HG02642 (cell line): ENCODE data around the gene CAPN14.

ENCODE experiments used
- ATAC-seq: cut with Tn5 transposase; IDR thresholded peaks from one replicate; pipeline ENCODE4 v1.9.1; 2021; ENCODE audit warnings: mild to moderate bottlenecking; ENCODE audit not compliant: unreplicated experiment, poor library complexity

The CAPN14 gene

DNA sequence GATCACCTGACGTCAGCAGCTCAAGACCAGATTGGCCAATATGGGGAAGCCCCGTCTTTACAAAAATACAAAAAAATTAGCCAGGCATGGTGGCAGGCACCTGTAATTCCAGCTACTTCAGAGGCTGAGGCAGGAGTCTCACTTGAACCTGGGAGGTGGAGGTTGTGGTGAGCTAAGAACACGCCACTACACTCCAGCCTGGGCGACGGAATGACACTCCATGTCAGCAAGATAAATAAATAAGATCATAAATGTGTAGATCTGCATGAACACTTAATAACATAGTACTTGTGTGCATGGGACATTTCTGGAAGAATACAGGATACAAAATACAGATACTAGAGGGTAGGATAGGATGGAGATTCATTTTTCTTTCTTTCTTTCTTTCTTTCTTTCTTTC lies 25.7 kb upstream of the CAPN14 start:
- ATAC-seq, result no peak

DNA sequence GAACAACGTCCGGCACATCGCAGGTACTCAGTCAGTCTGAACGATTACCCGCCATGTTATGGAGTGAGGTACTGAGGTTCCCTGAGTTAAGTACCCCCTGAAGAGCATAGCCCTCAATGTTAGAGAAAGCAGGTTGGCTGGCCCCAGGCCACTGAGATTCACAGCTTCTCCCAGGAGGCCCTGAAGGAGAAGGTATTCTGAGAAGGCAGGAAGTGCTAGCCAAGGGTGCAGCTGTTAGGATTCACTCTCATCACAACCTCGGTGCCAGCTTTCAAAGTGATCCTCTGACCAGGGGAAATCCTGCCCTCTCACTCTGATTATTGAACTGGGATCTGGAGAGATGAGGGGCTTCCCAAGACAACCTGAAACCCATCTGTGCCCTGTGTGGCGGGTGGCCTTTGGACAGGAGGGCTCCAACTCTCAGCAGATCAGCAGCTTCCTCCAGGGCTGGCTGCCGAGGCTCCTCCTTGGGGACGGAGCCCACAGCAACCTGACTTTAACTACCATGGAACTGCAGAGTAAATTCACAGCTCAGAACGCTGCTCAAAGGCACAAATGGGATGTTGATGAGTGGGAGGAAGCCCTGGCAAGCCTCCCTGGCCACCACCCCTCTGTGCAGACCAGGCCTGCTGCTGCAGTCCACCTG lies 24.4 kb upstream of the CAPN14 start:
- ATAC-seq, result no peak

DNA sequence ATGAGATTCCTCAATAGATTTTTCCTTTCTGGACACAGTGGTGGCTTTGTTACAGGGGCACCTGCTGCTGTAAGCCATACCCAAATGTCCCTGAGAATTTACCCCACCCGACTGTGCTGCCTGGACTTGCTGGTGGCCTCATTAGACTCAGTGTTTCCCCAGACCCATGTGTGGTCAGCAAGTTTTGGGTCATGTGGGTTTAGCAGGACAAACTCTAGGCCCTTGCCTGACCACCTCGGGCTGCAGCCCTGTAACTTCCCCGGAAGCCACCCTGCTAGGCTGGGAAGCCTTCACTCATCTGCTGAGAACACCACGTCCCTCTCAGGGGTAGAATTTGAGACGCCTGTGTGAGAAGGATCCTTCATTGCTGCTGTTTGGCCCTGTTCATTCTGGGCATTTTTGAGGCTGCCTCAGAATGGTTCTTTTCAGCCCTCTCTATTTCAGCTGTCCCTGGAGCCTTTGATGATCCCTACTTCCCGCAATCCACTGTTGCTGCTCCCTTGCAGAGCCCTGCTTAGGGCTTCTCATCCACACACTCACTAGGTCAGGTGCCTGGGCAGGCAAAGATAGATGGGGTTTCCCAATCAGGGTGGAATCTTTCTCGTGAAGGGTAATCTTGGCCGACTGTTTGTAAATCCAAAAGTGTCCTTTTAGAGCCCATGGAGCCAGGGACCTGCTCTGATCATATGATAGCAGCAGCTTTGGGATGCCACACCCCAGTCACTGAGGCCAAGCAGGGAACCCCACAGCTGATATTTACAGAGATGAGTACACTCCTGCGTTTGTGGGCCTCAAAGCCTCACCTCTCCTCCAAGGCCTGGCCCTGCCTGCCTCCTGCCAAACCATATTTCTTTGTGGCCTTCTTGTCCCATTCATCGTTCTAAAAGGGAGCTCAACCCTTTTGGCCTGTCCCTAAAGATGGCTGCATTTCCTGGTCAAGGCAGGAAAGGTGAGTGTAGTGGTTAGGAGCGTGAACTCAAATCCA lies 23.4 kb upstream of the CAPN14 start:
- ATAC-seq, result no peak

DNA sequence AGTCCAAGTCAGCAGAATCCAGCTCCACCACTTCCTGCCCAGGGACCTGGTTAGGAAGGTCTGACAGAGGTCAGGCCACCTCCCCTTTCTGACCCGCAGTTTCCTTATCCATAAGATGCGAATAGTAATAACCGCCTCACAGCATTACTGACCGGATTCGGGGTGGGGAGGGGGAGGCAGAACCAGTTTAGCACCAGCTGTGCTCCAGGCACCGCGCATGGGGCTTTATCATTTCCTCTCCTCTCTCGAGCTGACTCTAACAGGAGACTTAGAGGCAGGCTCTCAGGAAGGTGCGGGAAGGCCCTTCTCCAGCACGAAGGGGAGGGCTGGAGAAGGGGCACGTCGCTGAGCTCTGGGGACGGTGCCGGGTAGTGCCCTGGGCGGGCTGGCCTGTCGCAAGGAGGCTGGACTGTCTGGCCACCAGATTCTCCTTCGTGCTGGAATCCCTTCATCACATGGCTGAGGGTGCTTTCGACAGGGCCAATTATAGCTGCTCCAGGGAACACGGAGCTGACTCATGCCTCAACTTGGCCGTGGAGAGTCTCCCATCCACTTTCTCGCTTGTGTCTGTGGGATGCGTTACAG lies 22.4 kb upstream of the CAPN14 start:
- ATAC-seq, result no peak

DNA sequence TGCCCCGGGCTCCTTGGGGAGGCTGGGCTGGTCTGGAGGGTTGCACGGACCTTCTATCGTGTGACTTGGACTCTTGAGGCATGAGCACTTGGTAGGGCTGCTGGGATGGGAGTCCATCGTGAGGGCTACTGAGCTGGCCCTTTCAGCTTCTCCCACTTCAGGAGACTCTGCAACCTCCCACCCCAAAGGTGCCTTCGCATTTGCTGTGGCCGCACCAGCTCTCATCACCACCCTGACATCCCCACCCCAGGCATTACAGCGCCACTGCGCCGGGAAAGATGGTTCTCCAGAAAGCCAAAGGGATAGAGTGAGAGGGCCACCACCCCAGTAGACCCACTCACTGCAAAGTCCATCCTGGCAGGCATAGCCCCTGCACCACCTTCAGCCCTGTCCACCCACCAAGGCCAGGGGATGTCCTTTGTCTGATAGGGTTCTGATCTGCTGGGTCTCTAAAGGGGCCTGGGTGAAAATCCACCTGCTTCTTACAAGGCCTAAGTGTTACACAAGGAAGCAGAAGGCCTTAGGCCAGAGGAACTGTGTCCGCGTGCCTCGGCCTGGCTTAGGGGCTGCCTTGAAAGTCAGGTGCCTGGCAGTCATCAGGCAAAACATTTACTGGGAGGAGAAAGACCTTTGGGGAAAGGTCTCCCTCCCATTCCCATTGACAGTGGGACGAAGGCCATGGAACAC lies 21.7 kb upstream of the CAPN14 start:
- ATAC-seq, result no peak

DNA sequence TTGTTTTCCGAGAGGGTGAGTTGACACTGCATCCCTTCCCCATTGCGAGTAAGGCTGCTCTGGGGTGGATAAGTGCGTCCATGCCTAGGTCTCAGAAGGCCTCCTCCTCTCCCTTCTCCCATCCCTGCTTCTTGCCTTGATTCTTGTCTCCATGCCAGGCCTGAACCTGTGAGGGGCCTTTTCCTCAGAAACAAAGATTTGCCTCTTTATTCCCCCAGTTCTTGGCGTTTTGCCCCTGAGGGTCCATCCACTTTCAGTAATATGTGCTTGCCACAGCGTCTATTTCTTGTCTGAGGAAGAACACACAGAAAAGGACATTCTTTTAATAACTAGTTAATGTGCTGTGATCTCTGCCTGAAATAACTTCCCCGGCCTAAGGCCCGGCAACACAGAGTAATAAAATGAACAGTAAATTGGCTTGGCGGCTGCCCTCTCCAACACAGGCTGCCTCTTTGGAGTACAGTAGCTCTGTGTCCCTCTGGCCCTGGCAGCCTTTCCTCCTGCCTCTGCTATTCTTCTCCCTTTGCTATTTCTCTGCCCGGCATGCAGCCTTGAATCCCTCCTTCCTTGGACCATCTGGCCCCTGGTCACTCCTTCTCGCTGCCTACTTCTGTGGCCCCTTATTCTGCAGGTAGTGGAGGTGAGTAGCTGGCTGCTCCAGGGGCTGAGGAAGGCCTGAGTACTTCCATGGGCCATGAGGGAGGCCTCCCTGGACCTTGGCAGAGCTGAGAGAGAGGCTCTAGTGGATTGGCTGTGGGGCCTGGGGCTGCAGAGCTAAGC lies 21.0 kb upstream of the CAPN14 start:
- ATAC-seq, result no peak

DNA sequence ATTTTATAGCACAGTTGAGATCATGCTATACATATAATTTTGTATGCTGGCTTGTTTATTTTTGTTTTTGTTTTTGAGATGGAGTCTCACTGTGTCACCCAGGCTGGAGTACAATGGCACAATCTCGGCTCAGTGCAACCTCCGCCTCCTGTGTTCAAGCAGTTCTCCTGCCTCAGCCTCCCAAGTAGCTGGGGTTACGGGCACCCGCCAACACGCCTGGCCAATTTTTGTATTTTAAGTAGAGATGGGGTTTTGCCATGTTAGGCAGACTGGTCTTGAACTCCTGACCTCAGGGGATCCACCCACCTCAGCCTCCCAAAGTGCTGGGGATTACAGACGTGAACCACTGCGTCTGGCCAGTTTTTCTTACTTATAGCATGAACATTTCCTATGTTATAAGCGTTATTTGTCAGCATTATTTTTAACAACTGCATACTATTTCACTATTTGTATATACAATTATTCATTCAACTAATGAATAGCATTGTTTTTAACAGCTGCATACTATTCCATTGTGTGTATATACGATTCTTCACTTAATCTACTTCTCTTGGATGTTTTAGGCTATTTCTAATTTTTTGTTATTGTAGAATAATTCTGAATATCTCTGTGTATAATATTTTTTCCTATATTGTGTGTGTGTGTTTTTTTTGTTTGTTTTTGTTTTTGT lies 20.2 kb upstream of the CAPN14 start:
- ATAC-seq, result no peak

DNA sequence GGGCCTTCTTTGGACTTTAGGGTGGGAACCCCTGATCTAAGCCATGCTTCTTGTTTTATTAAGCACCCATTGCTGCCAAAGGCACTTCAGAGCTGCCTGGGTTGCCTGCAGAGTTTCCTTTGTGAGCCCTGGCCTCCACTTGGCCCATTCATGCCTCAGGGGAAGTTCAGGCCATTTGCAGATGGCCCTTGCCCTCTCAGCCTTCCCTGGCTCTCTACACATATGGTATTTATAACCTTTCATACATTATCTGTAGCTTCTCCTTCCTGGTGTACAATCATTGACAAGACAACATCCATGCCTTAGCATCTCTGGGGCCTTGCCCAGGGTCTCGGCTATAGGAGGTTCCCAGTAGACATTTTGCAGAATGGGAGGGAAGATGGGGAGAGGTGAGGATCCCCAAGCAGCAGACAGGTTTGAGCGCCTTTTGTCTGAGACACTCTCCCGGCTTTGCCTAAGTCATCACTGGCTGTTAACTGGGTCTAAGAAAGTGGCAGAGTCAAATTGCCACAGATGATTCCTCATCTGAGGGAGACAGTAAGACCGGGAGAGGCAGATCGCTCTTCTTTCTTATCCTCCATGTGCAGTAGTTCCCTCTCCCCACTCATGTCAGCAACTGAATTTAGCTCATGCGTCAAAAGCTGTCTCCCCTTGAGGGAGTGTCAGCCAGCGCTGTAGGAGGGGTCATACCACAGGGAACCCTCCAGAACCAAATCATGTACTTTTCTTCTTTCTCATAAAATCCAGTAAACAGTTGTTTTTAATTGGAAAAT lies 19.3 kb upstream of the CAPN14 start:
- no peak for ATAC-seq

DNA sequence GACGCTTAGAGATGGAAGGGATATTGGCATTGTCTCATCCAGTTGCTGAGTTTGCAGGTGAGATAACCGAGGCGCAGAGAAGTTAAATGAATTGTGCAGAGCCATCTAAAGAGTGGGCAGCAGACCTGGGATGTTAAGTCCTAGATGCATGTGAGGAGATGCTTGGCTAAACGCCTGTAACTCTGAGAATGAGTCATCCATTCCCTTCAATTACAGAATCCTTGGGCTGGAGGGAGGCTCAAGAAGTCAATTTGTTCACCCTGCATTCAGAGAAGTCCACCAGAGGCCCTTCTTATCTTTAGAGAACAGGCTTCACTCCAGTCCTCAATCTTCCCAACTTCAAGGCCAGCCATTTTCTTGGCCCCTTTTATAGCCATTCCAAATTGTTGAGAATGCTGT lies 18.2 kb upstream of the CAPN14 start:
- no peak for ATAC-seq

DNA sequence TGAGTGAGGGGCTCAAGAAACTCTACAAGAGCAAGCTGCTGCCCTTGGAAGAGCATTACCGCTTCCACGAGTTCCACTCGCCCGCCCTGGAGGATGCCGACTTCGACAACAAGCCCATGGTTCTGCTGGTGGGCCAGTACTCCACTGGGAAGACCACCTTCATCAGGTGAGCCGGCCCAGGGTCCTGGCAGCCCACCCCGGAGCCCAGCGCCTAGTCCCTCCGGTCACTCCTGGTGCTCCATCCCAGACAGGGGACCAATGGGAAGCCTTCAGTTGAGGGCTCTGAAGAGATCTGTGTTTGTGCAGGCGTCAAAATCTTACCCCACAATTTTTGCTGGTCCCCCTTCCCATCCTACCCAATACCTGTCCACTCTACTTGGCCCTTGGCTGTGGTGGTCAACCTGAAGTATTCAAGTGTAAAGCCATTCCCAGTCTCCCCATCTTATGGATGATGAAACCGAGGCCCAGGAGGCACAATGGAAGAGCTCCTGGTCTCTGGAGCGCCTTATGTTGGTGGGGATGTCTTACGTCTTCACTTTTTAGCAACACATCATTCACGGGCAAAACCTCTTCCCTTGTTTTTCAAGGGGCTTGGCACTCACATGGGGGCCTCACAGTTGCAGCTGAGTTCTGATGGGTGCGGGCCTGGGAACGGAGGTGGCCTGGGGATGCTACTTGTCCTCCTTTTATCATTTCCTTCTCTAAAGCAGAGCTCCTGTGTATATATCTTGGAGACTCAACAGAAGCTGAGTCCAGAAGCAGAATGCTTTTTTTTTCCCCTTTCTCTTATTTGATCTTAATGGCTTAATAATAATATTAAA lies 17.6 kb upstream of the CAPN14 start:
- no peak for ATAC-seq

DNA sequence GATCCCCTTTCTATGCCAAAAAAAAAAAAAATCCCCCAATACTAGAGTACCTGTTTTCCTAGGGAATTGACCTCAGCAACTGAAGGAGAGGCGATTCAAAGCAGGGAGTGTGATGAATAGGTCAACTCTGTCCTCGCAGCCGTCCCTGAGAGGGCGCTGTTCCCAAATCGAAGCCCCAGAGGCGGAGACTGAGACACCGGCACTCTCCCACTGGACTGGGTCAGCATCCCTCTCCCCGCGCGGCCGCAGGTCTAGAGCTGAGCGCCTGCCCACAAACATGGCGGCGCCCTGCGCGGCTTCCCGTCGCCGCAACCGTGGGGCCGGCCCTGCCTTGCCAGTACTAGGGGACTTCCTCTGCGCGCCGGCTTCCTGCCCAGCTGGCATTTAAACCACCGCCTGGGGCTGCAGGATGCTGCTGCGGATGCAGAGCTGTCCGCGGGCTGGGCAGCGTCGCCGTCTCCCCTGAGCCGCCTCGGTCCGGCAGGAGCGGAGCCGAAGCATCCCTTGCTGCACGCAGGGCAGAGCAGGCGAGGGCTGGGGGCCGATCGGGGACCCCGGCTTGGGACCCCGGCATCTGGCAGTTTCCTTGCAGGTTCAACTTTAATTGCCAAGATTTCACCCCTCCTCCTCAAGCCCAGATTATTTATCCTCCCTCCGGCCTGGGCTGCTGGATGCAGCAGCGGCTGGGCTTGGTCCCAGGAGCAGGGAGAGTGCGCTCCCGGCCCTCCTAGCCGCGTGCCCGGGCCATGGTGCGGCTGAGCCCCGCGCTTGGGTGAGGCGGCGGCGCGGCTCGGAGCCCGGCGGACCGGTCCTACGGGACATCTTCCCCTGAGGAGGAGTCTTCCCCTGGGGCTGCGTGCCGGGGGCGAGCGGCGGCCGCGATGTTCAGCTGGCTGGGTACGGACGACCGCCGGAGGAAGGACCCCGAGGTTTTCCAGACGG lies 16.7 kb upstream of the CAPN14 start, which contains the start of gene EHD3:
Gene EHD3 (plus strand): TSS at position 412 of the 942 bp plus-strand sequence. CDS start 470 bp downstream, at position 882.
- peak; percentile 98 for ATAC-seq

DNA sequence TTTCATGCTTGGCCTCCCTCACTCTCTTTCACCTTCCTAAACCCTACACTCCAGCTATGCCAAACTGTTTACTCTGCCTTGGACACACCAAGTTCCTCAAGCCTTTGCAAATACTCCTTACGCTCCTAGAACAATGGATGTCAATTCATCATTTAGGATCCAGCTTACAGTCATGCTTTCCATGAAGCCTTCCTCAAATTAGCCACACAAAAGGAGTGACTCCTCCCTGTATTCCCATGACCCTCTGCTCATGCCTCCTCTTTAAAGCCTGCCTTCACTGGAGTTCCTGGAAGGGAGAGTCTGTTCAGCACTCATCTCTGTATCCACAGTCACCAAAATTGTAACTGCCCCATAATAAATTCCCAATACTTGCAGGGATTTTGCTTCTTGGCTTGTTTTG lies 15.9 kb upstream of the CAPN14 start:
- no peak for ATAC-seq

DNA sequence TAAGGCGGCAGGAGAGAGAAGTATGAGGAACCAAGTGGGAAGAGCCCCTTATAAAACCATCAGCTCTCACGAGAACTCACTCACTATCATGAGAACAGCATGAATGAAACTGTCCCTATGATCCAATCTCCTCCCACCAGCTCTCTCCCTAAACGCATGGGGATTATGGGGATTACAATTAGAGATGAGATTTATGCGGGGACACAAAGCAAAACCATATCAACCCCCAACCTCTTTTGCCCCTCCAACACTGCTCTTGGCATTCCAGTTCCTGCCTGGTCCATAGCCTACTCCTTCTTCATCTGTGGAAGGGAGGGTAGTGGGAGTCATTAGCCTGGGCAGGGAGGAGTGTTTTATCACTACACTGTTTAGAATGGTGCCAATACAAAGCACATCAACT lies 15.3 kb upstream of the CAPN14 start:
- no peak for ATAC-seq

DNA sequence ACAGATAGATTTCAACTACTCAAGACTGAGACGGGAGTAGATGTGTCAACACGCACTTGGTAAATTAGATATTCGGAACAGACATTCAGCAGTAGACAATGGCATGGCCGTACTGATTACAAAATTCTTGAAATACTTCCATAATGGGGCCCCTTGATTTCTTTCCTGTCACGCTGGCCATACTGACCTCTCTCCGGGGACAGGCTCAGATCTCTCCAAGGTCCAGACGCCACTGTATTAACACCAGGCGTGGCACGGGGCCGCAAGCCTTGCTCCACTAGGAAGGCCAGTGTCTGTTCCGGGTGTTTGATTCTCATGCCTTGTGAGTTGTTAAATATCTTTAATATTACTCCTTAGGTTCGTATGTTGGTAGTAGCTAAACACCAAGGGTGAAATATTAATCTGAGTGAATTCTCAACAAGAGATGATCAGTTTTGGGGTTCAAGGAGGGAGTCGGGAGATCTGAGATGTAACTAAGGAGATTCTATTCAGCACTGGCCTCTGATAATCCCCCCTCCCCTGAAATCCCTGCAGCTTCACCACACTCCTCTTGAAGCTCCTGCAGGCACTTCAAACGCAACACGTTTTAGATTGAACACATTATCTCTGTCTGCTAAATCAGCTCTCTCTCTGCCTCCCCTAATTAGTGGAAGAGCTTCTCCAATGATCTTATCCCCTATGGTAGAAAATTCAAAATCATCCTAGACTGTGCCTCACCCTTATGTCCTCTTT lies 14.4 kb upstream of the CAPN14 start:
- no peak for ATAC-seq

DNA sequence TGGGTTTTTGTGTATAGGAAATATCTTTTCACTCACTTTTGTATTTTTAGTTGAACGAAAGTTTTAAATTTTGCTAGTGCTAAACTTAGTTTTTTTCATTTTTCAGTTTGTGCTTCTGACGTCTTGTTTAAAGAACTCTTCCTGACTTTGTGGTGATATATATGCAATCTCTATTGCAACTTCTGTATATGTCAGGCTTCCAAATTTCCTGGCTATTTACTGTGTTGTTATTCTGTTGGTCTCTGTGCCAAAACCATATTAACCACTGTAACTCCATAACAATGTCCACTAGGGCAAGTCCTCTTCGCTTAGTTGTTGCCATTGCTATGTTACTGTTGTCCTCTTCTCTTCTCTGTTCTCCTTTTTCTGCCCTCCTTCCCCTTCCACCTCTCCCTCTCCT lies 13.4 kb upstream of the CAPN14 start:
- ATAC-seq, result no peak

DNA sequence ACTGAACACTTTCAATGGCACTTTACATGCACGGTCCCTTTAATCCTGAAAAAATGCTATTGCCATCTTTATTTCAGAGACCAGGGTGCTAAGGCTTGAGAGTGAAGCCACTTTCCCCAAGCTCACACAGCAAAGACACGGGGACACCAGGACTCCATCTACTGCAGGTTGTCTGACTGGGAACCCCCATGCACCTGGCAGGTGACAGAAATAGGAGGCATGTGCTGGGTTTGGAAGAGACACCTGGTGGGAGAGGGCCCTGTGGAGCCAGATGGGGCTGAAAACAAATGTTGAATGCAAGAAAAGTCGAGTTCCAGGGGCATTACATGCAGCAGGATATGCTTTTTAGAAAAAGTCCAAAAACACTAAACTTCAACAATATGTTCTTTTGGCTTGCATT lies 11.4 kb upstream of the CAPN14 start:
- no peak for ATAC-seq
